ENCODE results near the gene AGAP3.

The AGAP3 gene

DNA sequence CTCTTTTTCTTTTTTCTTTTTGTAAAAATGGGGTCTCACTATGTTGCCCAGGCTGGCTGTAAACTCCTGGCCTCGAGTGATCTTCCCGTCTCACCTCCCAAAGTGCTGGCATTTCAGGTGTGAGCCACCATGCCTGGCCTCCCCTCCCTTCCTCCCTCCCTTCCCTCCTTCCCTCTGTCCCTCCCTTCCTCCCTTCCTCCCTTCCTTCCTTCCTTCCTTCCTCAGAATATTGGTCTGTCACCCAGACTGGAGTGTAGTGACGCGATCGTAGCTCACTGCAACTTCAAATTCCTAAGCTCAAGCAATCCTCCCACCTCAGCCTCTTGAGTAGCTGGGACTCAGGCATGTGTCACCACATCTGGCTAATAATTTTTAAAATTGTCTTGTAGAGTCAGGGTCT, 8.4 kb downstream of the AGAP3 start:
- Histone ChIP-seq H3K36me3 (no peaks in the 10 kb centered on the region), H3K27me3 (no peaks in the 10 kb centered on the region), H3K4me1 (ENCODE audit: control insufficient read depth in 1 of 2, insufficient read depth in 1 of 2, low read depth in 1 of 2, low read length in 1 of 2) (peaks cover 2 to 3% of the 10 kb centered on the region in 2 experiments), H3K9me3 (no peaks in the 10 kb centered on the region), H3K4me3 (ENCODE audit: low read depth in 1 of 2, low read length in 1 of 2) (no peak overlapping the region), H3K27ac (no peak overlapping the region)
- TF ChIP-seq, protein P1, sequence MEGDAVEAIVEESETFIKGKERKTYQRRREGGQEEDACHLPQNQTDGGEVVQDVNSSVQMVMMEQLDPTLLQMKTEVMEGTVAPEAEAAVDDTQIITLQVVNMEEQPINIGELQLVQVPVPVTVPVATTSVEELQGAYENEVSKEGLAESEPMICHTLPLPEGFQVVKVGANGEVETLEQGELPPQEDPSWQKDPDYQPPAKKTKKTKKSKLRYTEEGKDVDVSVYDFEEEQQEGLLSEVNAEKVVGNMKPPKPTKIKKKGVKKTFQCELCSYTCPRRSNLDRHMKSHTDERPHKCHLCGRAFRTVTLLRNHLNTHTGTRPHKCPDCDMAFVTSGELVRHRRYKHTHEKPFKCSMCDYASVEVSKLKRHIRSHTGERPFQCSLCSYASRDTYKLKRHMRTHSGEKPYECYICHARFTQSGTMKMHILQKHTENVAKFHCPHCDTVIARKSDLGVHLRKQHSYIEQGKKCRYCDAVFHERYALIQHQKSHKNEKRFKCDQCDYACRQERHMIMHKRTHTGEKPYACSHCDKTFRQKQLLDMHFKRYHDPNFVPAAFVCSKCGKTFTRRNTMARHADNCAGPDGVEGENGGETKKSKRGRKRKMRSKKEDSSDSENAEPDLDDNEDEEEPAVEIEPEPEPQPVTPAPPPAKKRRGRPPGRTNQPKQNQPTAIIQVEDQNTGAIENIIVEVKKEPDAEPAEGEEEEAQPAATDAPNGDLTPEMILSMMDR (IDR thresholded peaks at IDR 0.05) = no peak

DNA sequence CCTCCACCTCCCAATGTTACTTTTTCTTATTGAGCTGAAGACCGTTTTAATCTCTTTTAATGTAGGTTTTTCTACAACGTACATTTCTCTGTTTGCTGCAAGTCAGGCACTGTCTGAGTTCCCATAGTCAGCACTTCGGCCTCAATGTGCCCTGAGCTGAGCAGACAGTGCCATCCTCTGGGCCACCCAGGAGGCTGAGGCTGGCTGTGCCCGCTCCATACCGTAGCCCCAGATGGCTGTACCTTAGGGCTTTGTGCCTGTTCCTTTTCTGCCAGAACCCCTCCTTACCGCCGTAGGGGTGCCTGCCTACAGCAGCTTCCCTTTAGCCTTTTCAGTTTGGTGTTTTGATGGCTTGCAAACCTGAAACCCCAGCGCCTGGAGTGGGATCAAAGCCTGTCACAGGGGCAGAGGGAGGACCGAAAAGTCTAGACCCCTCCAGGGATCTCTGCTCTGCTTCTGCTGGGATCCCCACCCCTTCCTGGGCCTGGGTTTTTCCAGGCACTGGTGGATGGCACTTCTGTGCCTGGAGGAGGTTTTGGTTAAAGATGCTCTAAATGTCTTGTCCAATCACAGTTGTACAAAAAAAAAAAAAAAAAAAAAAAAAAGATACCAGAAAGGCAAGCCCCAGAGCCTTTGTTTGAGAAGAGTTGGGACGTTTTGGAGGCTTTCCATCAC, 9.0 kb downstream of the AGAP3 start:
- no peaks in the 10 kb centered on the region for H3K4me1 ChIP-seq (ENCODE audit: control insufficient read depth in 1 of 2, insufficient read depth in 1 of 2, low read depth in 1 of 2, low read length in 1 of 2)
- H3K4me3 ChIP-seq (ENCODE audit: low read depth in 1 of 2, low read length in 1 of 2) = no peak overlapping the region
- H3K27ac ChIP-seq = no peak overlapping the region
- H3K36me3 ChIP-seq = no peaks in the 10 kb centered on the region
- H3K27me3 ChIP-seq = no peaks in the 10 kb centered on the region
- no peaks in the 10 kb centered on the region for H3K9me3 ChIP-seq
- TF ChIP-seq, protein P1 (IDR thresholded peaks at IDR 0.05) = no peak

DNA sequence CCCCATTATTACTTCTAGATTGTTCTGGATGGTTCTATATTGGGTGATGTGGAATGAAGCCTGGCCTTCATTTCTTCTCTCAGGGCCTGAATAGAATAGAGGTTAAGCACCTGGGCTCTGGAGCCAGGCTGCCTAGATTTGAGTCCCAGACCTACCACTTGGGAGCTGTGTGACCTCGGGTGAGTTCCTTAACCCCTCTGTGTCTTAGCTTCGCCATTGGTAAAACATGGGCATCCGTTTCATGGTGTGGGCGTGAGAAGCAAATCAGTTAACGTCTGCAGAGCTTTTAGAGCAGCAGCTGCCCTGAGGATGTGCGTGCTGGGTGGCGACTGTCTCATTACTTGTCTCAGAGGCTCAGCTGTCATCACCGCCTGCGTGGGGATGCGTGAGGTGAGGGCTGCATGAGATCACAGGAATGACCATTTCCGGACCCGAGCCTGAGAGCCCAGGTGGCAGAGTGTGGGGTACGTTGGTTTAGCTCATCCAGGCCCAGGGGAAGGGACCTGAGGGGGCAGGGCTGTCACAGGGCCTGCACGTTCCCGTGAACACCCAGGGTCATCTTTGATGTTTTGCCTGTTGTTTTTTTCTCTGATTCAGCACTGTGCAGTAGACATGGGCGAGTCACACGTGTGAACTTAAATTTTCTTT, 9.7 kb downstream of the AGAP3 start:
- TF ChIP-seq, protein P1 (IDR thresholded peaks at IDR 0.05) = no peak
- H3K27ac ChIP-seq = no peak overlapping the region
- no peaks in the 10 kb centered on the region for H3K9me3 ChIP-seq

DNA sequence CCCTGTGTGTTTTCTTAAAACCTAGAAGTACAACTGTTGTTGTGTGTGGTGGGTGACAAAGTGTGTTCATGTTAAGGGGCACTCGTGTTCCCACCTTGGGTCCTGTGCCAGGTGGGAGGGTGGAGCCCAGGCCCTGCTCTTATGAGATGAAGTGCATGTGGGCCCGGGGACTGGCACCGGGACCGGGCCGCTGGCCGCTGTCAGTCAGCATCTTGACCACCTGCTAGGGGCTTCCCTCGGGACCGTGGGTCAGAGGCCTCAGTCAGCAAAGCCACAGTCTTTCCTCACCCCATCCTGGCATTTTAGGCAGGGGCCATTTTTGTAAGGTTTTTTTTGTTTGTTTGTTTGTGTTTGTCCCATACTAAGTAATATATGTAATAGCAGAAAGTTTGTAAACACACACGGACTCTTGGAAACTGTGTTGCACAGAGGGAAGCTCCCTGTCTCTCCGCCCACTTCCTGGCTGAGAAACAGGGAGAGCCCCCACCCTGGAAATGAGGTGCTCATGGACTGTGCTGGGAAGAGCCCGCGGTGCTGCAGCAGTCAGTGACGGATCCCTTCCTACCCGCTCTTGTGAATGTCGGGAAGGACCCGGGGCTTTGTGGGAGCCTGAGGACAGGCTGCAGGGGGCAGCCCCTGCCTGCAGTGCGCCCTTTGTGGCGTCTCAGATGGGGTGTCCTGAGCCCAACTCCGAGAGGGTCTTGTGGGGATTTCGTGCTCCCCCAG, 13.4 kb downstream of the AGAP3 start:
- TF ChIP-seq, protein P1 (IDR thresholded peaks at IDR 0.05) = no peak
- H3K4me3 ChIP-seq (ENCODE audit: low read depth in 1 of 2, low read length in 1 of 2) = no peak overlapping the region
- no peaks in the 10 kb centered on the region for H3K27me3 ChIP-seq
- H3K4me1 ChIP-seq (ENCODE audit: control insufficient read depth in 1 of 2, insufficient read depth in 1 of 2, low read depth in 1 of 2, low read length in 1 of 2) = no peaks in the 10 kb centered on the region
- no peaks in the 10 kb centered on the region for H3K36me3 ChIP-seq
- no peaks in the 10 kb centered on the region for H3K9me3 ChIP-seq
- H3K27ac ChIP-seq = no peak overlapping the region

More for the DNA sequence above, 9.7 kb downstream of the AGAP3 start:
- no peaks in the 10 kb centered on the region for H3K4me1 ChIP-seq (ENCODE audit: control insufficient read depth in 1 of 2, insufficient read depth in 1 of 2, low read depth in 1 of 2, low read length in 1 of 2)
- no peaks in the 10 kb centered on the region for H3K36me3 ChIP-seq
- no peak overlapping the region for H3K4me3 ChIP-seq (ENCODE audit: low read depth in 1 of 2, low read length in 1 of 2)
- no peaks in the 10 kb centered on the region for H3K27me3 ChIP-seq

DNA sequence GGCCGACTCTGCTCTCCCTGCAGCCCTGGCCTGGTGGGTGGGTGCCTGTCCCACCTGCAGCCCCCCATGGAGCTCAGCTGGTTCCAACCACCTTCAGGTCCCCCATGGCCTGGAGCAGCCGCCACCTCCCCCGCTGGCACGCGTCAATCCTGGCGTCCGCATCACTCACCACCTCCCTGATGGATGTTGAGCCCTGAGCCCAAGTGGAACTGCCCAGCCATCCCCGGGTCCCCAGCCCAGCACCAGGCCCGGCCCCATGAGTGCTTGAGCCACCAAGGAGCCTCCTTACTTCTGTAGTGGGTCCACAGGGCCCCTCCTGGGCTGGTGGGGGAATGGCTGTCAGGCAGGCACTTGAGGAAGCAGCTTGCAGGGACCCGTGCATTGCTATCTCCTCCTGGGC, 14.6 kb downstream of the AGAP3 start:
- H3K4me1 ChIP-seq (ENCODE audit: control insufficient read depth in 1 of 2, insufficient read depth in 1 of 2, low read depth in 1 of 2, low read length in 1 of 2) = no peaks in the 10 kb centered on the region
- no peaks in the 10 kb centered on the region for H3K9me3 ChIP-seq
- H3K27me3 ChIP-seq = no peaks in the 10 kb centered on the region
- TF ChIP-seq, protein P1 (IDR thresholded peaks at IDR 0.05) = no peak
- H3K4me3 ChIP-seq (ENCODE audit: low read depth in 1 of 2, low read length in 1 of 2) = no peak overlapping the region
- no peak overlapping the region for H3K27ac ChIP-seq
- H3K36me3 ChIP-seq = no peaks in the 10 kb centered on the region

Measured in neutrophil (primary cell).